ENCODE results near the gene VSTM2B.
A peak's percentile ranks its signal among the peaks of the same experiment; 100 is the strongest.

The VSTM2B gene

DNA sequence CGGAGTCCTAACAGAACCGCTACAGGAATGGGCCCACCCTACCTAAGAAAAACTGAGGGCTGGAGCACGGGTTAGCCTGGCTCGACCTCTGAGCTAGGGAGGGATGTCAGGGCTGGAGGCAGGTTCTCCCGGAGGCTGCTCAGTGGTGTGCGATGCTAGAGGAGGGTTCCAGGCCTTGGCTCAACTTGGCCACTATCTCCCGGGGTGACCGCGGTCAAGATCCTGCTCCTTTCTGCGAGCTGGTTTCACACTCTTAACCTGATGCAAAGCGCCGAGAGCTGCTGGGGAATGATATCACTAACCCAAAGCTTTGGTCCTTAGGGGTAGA lies 80.6 kb downstream of the VSTM2B start:
- H3K4me3 ChIP-seq (ENCODE audit: low read length), result peak overlapping the region; percentile 100
- TF ChIP-seq, protein P1, sequence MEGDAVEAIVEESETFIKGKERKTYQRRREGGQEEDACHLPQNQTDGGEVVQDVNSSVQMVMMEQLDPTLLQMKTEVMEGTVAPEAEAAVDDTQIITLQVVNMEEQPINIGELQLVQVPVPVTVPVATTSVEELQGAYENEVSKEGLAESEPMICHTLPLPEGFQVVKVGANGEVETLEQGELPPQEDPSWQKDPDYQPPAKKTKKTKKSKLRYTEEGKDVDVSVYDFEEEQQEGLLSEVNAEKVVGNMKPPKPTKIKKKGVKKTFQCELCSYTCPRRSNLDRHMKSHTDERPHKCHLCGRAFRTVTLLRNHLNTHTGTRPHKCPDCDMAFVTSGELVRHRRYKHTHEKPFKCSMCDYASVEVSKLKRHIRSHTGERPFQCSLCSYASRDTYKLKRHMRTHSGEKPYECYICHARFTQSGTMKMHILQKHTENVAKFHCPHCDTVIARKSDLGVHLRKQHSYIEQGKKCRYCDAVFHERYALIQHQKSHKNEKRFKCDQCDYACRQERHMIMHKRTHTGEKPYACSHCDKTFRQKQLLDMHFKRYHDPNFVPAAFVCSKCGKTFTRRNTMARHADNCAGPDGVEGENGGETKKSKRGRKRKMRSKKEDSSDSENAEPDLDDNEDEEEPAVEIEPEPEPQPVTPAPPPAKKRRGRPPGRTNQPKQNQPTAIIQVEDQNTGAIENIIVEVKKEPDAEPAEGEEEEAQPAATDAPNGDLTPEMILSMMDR (conservative IDR thresholded peaks at IDR 0.05; ENCODE audit: low read depth, low read length), result no peak
- no peak for DNase-seq (ENCODE audit: low read depth)

DNA sequence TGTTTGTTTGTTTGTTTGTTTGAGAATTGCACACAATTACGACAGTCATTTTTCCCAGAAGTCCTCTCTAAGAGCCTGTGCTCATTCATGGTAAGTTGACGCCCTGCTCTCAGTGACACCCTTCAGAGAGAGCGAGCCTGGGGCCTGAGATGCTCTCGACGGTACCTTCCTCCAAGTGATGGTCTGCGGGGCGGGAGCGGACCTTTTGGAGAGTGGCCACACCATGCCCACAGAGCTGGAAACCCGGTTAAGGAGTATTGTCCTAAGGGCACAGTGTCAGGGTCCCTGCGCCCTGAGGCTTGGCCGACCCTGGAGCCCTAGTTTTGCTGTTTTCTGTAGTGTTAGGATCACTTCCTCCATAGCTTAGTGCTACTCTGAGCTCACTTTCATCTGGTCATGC lies 83.8 kb downstream of the VSTM2B start:
- no peak for DNase-seq (ENCODE audit: low read depth)
- TF ChIP-seq, protein P1 (conservative IDR thresholded peaks at IDR 0.05; ENCODE audit: low read depth, low read length), result no peak
- no peak overlapping the region for H3K4me3 ChIP-seq (ENCODE audit: low read length)

DNA sequence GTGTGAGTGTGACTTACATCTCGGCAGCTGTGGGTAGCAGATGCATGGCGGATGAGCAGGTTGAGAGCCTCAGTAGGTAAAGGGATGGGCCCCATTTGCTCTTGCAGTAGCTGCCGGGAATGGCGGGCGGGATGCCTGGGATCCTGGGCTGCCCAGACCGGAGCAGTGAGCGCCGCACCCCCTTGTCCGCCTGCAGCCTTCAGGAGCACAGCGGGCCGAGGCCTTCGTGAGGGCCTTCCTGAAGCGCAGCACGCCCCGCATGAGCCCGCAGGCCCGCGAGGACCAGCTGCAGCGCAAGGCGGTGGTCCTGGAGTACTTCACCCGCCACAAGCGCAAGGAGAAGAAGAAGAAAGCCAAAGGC lies 84.4 kb downstream of the VSTM2B start:
- DNase-seq (ENCODE audit: low read depth), result no peak
- no peak overlapping the region for H3K4me3 ChIP-seq (ENCODE audit: low read length)
- TF ChIP-seq, protein P1 (conservative IDR thresholded peaks at IDR 0.05; ENCODE audit: low read depth, low read length), result no peak

DNA sequence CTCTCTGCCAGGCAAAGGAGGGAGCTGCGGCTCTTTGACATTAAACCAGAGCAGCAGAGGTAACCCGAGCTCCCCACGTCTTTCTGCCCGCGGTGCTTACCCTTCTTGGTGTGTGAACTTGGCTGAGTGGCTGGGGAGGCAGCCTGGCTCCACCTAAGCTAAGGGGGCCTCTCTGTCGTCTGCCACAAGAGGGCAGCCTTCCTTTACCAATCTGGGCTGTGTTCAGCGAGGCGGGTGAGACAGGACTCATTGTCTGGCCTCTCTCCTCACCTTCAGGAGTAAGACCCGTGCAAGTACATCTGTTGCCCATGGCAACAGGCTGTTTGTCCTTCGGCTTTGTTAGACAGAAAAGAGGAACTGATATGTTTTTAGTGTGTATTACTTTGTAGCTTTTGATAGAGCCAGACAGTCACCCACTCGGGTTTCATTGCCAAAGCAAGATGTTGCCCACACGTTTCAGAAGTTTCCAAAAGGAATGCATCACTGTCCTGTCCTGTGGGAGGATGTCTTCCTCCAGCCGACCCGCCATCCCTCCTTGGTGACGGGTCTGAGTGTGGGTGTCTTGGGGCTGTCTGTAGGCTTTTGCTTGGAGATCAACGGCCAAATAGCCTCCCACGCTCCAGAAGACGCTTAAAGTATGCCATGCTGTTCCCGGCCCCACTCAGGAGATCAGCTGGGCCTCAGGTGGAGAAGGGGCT lies 84.9 kb downstream of the VSTM2B start:
- DNase-seq (ENCODE audit: low read depth), result peak; percentile 24
- TF ChIP-seq, protein P1 (conservative IDR thresholded peaks at IDR 0.05; ENCODE audit: low read depth, low read length), result peak; percentile 91

DNA sequence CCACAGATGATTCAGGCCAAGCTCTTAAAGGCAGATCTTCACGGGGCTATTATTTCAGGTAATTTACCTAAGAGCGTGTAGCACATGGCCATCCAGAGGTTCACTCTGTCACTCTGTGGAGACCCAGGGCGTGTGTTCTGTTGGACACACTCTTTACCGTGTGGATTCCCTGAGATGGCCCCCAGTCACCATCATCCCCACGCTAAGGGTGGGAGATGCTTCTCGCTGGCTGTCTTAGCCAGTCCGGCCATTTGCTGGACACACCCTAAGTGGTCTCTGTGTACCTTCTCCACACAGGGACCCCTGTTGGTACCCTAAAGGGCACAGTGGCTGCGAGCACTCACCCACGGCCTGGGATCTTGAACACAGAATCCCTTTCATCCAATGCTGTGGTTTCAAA lies 86.3 kb downstream of the VSTM2B start:
- DNase-seq (ENCODE audit: low read depth), result no peak
- TF ChIP-seq, protein P1 (conservative IDR thresholded peaks at IDR 0.05; ENCODE audit: low read depth, low read length), result no peak
- no peak overlapping the region for H3K4me3 ChIP-seq (ENCODE audit: low read length)

More for the DNA sequence above, 84.9 kb downstream of the VSTM2B start:
- no peak overlapping the region for H3K4me3 ChIP-seq (ENCODE audit: low read length)

DNA sequence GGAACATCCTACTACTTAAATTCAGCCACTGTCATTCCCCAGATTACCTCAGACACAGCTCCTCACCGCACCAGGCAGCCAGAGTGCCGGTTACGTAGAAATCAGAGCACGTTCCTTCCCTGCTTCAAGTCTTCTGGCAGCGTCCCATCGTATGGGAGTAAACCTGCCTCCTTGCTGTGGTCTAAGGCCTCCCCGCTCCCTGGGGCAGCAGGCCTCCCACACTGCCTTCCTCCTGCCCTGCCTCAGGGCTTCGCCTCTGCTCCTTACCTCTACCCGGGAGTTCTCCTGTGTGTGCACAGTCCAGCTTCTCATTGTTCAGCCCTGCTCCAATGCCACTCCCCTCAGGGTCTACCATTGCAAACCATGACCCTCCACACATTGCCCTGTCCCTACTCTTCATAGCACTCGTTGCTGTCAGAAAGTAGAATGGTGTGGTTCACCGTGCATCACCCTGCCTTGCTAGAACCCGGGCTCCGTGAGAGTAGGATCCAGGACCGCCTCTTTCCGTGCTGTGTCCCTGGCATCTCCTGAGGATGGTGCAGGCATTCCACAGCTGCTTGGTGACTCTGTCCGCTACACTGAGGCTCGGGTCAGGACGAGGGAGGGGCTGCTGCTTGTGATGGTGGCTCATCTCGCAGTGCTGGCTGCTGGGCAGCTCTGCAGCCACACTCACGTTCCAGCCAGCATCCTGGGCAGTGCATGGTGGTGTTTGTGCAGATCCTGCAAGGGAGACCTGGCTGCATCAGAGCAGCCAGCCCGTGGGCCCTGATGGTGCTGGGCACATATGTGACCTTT lies 87.2 kb downstream of the VSTM2B start:
- no peak overlapping the region for H3K4me3 ChIP-seq (ENCODE audit: low read length)
- DNase-seq (ENCODE audit: low read depth), result no peak
- TF ChIP-seq, protein P1 (conservative IDR thresholded peaks at IDR 0.05; ENCODE audit: low read depth, low read length), result no peak

DNA sequence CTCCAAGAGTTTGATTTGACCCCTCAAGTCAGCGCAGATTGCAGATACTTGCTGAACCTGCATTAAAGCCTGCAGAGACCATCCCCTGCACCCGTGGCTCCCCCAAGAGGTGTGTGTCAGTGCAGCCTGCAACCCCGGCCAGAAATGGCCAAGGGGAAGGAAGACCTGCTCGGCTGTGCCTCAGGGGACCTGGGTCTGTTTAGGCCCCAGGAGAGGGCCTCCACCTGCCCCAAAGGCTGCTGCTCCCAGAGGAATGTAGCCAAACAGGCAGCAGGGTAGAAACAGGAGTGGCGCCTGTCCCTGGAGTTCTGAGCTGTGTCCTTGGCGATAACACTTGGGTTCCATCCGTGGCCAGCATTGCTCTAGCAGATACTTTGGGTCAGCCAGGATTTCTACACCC lies 88.3 kb downstream of the VSTM2B start:
- no peak for DNase-seq (ENCODE audit: low read depth)
- TF ChIP-seq, protein P1 (conservative IDR thresholded peaks at IDR 0.05; ENCODE audit: low read depth, low read length), result no peak
- H3K4me3 ChIP-seq (ENCODE audit: low read length), result no peak overlapping the region
